ENCODE results near the gene ATP13A5.

ATP13A5 gene

DNA sequence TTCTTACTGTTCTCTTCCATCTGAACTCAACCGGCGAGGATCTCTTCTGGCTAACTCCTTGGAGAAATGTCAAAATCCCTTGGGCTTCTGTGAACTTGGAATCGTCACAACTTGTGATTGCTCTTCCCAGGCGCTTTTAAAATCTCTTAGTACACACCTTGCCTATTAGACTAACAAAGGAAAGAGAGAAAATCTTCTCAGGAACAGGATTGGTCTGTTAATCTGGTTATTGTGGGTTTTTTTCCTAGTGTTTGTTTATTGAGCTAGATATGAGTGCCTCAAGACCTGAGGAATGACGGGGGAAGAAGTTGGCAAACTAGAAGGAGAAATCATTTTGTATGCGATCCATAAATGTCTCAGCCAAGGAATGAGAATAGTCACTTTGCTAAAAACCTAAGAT, at the start of gene ATP13A5:
Gene ATP13A5, minus strand, starts transcription at position 48 of the 400 bp plus-strand sequence. Its CDS starts 28 bp downstream, at position 20.
- DNase-seq: no peak

GRCh38 chr3:193418576-193419373, 40.2 kb upstream of the ATP13A5 start:
- no peak for DNase-seq

DNA sequence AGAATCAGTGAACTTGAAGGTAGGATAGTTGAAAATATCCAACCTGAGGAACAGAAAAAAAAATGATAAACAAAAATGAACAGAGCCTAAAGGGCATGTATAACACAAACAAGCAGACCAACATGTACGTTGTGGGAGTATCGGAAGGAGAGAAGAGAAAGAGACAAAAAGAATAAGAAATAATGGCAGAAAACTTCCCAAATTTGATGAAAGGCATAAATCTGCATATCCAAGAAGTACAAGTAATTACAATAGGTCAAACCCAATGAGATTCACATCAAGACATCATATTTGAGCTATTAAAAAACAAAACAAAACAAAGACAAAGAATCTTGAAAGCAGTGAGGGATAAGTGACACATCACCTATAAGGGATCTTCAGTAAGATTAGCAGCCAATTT, 38.1 kb upstream of the ATP13A5 start:
- DNase-seq: no peak

DNA sequence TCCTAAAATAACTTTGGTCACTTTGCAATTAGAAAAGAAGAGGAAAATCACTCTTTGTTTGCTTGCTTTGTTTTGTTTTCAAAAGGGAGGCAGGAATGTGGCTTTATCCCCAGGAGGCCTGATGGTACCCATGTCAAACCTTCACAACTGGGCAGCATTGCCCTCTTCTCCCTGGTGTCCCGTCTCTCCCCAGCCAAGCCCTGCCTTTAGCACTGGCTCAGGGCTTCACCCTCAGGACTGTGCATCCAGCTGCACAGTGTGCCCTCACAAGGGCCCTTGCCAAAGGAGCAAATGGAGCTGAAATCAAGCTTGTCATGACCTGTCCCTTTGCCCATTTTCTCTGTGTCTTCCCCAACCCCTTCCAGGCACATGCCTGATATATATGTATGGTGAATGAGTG, 29.1 kb upstream of the ATP13A5 start:
- DNase-seq: no peak

- DNase-seq: no peak
These were observed 28.6 kb upstream of the ATP13A5 start for GRCh38 chr3:193407112-193407511.

DNA sequence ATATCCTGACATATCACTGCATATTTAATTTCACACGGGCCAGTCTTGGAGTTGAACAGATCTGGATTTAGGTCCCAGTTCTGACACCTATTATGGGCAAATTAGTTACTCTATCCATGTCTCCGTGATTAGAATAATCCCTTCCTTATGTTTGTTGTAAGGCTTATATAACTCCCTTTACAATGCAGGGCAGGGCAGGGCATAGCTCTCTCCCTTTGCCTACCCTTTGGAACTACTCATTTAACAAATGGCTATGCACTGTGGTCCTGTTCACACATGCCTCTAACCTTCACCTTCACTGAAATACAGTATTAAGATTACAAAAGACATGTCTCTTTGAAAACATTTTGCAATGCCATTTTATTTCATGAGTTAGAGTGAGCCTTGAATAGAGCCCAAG, 24.8 kb upstream of the ATP13A5 start:
- no peak for DNase-seq

DNA sequence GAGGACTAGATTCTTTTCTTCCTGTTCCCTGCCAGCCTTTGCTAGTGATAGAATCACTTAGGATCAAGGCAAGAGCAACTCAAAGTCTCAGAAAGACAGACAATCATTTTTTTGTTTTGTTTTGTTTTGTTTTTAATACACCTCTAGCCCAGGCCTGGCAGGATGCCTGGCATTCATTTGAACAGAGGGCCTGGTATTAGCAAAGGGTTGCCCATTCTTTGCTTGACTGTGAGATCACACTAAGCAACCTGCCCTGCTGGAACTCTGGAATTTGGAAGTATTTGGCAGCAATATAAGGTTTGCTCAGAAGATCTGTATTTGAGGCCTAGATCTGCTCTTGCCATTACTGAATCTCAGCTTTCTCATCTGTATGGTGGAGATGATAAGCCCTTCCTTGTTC, 21.8 kb upstream of the ATP13A5 start:
- no peak for DNase-seq

- no peak for DNase-seq
These were observed 18.1 kb upstream of the ATP13A5 start for GRCh38 chr3:193396451-193397244.

DNA sequence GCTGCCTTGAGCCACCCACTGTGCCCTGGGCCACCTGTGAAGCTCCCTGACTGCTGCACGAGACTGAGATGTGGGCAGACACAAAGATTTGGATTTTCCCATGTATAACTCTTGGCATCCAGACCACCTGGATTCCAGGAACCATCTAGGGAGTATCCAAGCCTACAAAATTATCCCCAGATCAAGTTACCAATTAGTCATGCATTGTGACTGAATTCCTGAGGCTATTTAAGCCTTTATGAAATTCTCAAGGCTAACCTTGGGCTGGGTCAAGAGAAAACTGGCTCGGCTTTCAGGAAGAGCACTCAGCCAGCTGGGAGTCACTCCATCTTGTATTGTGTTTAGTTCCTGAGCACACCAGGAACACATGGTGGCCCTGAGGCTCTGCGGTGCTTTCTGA, 13.3 kb upstream of the ATP13A5 start:
- DNase-seq: no peak

GRCh38 chr3:193389335-193389734, 10.8 kb upstream of the ATP13A5 start:
- no peak for DNase-seq

DNA sequence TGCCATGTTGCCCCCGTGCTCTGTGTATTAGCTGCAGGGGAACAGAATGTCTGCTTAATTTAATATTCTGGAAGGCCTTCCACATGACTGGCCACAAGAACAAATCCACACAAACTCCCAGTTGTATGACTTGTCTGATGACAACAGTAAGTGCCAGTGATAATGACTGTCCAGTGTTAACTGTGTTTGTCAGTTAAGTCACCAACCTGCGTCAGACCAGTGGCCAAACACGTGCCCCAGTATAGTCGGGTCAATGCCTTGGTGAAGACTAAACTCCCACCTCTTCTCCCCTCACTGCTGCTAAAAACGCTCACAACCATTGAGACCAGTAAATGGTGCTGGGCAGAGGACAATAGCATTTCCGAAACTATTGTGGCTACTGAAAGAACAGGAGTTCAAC, 9.8 kb upstream of the ATP13A5 start:
- DNase-seq: no peak

GRCh38 chr3:193387596-193387995, 9.0 kb upstream of the ATP13A5 start:
- DNase-seq: no peak

- no peak for DNase-seq
These were observed 962 bp downstream of the ATP13A5 start for GRCh38 chr3:193377591-193377990.

DNA sequence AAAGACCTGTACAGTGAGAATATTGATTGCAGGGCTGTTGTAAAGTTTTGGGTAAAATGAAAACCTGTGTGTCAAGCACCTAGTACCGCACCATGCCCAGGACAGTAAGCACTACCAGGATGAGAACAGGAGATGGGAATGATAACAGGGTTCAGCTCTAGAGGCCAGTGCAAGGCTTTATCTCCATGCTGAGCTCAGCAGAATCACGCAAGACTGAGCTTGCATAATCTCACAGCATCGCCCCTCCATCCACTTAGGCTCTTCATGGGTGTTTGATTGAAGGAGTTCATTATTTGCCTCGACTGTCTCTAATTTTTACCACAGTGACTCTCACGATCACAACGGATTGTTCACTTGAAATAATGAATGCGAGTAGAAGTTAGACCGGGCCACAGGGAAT, 2.9 kb downstream of the ATP13A5 start:
- no peak for DNase-seq

- DNase-seq: no peak
These were observed 5.8 kb downstream of the ATP13A5 start for GRCh38 chr3:193372783-193373182.

DNA sequence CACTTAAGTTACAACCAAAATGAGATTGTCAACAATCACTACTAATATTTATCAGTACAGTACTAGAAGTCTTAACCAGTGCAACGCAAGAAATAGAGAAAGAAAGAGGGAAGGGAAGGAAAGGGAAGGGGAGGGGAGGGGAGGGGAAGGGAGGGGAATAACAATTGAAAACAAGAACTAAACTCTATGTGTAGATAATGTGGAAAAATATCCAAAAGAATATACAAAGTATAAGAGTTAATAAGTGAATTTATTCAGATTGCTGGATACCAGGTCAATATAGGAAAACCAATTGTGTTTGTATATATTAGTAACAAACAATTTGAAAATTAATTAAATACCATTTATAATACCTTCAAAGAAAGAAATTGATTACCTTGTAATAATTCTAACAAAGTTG, 10.7 kb downstream of the ATP13A5 start:
- DNase-seq: no peak

GRCh38 chr3:193357291-193357690, 21.3 kb downstream of the ATP13A5 start:
- DNase-seq: no peak

DNA sequence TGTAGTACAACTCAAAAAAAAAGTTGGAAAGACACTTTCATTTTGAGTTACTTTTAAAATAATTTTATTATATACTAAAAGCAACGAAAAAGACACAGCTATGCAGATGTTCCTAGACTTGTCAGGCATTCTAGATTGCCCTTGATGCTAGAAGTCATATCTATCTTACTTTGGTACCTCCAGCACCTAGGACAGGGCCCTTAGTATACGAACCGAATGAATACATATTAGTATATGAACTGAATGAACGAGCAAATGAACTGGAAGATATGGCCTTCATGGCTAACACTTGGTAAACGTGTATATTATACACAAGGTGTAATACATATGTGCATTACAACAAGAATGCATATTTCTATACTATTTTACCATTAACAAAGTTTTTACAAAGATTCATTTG, 24.1 kb downstream of the ATP13A5 start:
- DNase-seq: no peak

DNA sequence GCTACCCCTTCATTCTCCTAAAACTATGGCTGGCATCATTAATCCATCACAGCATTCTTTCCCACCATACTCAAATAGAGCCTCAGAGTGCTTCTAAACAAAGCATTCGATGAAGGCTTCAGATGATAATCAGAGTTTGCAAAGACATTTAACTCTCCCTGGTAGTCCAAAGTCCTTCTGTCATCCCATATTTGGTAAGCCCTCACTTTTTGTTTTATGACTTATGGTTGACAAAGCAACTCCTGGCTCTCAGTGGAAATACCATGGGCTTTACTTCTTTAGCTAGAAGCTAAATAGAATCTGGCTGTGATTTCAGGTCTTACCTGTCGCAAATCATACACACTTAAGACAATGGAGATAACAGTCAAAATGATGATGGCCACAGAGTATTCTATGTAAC, 27.8 kb downstream of the ATP13A5 start:
- DNase-seq: no peak

- no peak for DNase-seq
These were observed 29.9 kb downstream of the ATP13A5 start for GRCh38 chr3:193348686-193349085.

- DNase-seq: peak; percentile 41
These were observed 30.7 kb downstream of the ATP13A5 start for GRCh38 chr3:193347521-193348501.

DNA sequence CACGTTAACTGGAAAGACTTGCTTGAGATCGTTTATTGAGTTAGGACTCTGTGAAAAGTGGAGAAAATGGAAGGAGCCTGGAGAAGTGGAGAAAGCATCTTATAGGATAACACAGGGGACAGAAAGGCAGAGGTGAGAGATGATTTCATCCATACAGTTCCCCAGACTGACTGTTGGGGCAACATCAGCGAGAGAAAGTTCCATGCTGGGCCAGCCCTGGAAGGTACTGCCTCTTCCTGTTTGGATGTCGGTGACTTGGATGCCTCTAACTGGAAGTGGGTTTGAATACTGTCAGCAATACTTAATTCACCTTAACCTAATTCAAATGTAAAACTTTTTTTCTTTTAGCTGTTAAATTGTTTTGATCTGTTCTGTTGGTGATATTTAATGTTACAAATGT, 32.3 kb downstream of the ATP13A5 start:
- no peak for DNase-seq

DNA sequence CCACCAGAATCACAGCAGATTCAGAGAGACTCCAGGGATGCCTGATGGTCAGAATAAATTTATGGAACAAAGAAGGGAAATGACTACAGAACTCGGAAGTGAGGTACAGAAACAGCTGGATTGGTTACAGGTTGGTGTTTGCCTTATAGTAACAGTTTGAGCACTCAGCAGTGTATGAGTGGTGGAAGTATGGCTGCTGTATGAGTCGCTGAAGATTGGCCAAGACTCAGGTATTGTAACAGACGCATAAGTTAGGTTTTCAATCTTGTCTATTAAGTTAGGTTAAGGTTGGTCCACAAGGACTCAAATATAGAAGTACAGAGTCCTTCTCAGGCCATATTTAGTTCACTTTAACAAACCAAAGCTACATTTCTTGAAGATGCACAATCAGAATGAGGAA, 33.1 kb downstream of the ATP13A5 start:
- DNase-seq: no peak
